GM12865 (cell line): ENCODE data around the gene SOX11.

Source experiments
- DNase-seq: peaks from one replicate; pipeline ENCODE4 v3.0.0; 2010; ENCODE audit warnings: low read depth
- H3K4me3 ChIP-seq: 2 replicates; pipeline ENCODE4 v1.5.1; 2011; ENCODE audit warnings: mild to moderate bottlenecking, low read depth, low read length, control low read depth
- TF ChIP-seq, protein P1 (sequence below): IDR thresholded peaks from 2 replicates; pipeline ENCODE4 v1.5.1; 2011; ENCODE audit warnings: low read length, control low read depth, low read depth, inconsistent platforms; ENCODE audit not compliant: insufficient read depth; ENCODE audit errors: missing control alignments

SOX11 gene

DNA sequence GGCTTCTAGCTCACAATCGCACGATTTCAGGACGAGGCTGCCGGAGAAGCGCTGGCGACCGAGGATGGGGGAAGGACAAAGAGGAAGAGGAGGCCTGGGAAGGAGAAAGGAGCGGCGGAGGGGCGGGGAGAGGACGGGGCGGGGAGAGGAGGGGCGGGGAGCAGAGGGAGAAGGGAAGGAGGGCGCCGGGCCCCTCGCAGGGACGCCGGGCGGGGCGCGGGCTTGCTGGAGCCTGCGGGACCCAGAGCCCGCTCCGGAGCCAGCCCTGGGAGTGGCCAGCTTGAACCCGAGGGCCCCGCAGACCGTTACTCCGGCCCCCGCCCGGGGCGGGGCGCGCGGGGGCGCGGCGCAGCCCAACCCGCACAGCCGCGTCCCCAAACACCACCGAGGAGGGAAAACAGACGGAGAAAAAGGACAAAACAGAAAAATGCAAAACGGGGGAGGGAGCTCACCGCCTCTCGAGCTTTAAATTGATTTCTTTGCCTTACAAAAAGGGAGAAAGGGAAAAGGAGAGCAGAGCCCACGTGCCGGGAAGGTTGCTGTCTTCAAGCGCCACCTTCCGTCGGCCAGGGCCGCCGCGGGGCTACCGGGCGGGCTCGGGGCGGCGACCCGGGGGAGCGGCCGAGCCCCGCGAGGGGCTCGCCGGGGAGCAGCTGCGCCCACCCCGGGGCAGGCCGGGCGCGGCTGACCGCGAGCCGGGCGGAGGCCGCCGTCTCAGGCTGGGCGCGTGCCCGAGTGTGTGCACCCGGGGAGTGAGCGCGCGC, 781 bp upstream of the SOX11 start:
- H3K4me3 ChIP-seq, result no peak overlapping the region
- TF ChIP-seq, protein P1, sequence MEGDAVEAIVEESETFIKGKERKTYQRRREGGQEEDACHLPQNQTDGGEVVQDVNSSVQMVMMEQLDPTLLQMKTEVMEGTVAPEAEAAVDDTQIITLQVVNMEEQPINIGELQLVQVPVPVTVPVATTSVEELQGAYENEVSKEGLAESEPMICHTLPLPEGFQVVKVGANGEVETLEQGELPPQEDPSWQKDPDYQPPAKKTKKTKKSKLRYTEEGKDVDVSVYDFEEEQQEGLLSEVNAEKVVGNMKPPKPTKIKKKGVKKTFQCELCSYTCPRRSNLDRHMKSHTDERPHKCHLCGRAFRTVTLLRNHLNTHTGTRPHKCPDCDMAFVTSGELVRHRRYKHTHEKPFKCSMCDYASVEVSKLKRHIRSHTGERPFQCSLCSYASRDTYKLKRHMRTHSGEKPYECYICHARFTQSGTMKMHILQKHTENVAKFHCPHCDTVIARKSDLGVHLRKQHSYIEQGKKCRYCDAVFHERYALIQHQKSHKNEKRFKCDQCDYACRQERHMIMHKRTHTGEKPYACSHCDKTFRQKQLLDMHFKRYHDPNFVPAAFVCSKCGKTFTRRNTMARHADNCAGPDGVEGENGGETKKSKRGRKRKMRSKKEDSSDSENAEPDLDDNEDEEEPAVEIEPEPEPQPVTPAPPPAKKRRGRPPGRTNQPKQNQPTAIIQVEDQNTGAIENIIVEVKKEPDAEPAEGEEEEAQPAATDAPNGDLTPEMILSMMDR, result no peak
- no peak for DNase-seq

GRCh38 chr2:5692561-5693286, 540 bp downstream of the SOX11 start:
- DNase-seq, result no peak
- no peak overlapping the region for H3K4me3 ChIP-seq
- TF ChIP-seq, protein P1, result no peak

DNA sequence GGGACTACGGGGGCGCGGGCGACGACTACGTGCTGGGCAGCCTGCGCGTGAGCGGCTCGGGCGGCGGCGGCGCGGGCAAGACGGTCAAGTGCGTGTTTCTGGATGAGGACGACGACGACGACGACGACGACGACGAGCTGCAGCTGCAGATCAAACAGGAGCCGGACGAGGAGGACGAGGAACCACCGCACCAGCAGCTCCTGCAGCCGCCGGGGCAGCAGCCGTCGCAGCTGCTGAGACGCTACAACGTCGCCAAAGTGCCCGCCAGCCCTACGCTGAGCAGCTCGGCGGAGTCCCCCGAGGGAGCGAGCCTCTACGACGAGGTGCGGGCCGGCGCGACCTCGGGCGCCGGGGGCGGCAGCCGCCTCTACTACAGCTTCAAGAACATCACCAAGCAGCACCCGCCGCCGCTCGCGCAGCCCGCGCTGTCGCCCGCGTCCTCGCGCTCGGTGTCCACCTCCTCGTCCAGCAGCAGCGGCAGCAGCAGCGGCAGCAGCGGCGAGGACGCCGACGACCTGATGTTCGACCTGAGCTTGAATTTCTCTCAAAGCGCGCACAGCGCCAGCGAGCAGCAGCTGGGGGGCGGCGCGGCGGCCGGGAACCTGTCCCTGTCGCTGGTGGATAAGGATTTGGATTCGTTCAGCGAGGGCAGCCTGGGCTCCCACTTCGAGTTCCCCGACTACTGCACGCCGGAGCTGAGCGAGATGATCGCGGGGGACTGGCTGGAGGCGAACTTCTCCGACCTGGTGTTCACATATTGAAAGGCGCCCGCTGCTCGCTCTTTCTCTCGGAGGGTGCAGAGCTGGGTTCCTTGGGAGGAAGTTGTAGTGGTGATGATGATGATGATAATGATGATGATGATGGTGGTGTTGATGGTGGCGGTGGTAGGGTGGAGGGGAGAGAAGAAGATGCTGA, 1.4 kb downstream of the SOX11 start:
- DNase-seq, result no peak
- no peak overlapping the region for H3K4me3 ChIP-seq

DNA sequence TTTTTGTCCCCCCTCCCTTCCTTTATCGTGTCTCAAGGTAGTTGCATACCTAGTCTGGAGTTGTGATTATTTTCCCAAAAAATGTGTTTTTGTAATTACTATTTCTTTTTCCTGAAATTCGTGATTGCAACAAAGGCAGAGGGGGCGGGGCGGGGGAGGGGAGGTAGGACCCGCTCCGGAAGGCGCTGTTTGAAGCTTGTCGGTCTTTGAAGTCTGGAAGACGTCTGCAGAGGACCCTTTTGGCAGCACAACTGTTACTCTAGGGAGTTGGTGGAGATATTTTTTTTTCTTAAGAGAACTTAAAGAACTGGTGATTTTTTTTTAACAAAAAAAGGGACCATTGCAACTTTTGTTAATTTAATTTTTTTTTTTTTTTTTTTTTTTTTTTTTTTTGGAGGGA, 2.1 kb downstream of the SOX11 start:
- no peak for DNase-seq
- TF ChIP-seq, protein P1, result no peak
- no peak overlapping the region for H3K4me3 ChIP-seq

More for the DNA sequence above, 1.4 kb downstream of the SOX11 start:
- TF ChIP-seq, protein P1, result no peak

DNA sequence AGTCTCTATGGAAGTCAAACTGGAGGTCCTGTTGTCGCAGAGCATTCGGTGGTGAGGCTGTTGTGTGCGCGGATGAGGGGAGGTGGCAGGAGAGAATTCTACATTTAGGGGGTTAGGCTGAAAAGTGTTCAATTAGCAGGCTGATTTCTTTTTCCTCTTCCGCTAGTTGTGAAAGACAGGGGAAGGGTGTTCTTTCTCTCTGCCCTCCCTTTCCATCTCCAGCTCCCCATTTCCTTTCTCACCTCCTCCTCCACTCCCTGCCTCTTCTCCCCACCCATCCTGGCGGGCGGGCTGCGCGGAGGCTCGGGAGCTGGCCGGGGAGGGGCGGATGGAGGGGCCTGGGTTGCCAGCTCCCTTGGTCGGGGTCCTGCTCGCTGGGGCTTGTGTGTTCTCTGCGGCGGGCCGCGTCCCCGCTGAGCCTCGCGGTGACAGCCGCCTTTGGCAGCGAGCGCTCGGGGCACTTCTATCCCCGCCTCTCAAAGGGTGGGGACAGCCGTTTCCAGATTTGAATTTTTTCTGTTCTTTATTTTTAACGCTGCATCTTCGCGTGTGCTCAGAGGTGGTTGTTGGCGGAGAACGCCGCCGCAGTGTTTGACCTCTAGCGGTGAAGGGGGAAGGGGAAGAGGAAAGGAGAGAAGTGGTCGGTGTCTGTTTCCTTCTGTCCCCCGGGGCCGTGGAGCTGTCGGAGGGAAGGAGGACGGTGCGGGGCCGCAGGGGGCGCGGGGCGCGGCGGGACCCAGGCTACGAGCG, 3.6 kb downstream of the SOX11 start:
- H3K4me3 ChIP-seq, result no peak overlapping the region
- TF ChIP-seq, protein P1, result no peak
- DNase-seq, result no peak

DNA sequence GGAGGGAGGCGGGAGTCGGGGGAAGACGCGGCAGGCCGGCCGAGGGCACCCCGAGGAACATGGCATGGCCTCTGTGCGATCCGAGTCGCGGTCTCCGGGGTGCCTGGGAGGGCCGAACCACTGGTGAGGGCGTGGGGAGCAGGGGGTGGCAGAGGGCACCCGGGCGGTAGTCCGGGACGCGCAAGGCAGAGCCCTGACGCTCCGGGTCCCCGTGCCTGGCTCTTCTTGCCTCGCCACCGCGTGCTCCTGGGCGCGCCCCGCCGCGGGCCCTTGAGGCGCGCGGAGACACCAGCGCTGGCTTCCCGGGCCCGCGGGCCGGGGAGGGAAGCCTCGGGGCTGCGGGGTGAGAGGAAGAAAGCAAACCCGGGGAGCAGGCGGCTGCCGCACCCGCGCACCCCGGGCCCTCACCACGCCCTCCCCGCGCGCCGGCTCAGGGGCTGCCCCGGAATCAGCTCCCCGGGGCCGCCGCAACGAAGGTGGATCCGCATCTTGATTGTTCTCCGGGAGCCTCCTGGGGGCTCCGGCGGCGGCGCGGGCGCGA, 4.3 kb downstream of the SOX11 start:
- no peak overlapping the region for H3K4me3 ChIP-seq
- TF ChIP-seq, protein P1, result no peak
- no peak for DNase-seq
